ENCODE data around the gene DRD4.

Gene DRD4

GRCh38 chr11:623349-623869 lies 13.7 kb upstream of the DRD4 start:
- no peak for DNase-seq

- DNase-seq = no peak
Measured at GRCh38 chr11:623999-624704, 12.9 kb upstream of the DRD4 start.

DNA sequence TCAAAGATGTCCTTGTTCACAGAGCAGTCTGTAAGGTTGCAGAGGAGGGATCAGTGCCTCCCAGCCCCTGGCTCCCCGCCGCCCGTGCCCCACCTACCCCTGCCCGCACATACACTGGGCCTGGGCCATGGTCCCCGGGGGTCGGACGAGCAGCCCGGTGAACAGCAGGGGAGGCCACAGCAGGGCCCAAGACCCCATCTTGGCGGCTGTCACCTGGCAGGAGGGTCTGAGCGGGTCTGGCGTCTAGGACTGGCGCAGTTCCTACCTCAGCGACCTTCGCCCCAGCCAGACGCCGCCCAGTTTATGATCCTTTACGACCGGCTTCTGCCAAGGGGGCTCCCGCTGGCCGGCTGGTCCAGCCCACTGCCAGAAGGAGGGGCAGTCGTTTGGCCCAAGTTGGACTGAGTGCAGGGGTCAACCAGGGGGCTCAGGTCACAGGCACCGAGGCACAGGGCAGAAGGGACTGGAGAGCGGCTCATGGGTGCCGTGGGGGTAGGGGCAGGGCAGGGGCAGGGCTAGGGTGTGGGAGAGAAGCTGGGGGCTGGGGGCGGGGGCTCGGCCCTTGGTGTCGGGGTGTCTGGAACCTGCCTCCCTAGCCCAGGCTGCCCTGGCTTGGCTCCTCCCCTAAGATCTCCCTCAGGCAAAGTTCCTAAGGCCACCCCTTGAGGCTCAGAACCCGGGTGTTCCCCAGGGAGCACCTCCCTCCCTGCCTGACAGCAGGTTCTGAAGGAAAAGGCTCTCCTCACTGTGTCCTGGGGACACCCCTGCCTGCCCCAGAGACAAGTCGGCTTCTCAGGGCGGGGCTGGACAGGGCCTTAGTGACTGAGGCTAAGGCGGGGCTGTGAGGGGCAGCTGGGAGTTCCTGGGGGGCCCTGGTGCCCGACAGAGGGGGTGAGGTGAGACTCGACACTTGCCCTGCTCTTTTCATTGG lies 12.1 kb upstream of the DRD4 start, which contains the start of gene CDHR5:
TSS of gene CDHR5 (minus strand) at position 251 of the 931 bp plus-strand sequence. CDS start at position 198, 53 bp downstream.
- no peak for DNase-seq

DNA sequence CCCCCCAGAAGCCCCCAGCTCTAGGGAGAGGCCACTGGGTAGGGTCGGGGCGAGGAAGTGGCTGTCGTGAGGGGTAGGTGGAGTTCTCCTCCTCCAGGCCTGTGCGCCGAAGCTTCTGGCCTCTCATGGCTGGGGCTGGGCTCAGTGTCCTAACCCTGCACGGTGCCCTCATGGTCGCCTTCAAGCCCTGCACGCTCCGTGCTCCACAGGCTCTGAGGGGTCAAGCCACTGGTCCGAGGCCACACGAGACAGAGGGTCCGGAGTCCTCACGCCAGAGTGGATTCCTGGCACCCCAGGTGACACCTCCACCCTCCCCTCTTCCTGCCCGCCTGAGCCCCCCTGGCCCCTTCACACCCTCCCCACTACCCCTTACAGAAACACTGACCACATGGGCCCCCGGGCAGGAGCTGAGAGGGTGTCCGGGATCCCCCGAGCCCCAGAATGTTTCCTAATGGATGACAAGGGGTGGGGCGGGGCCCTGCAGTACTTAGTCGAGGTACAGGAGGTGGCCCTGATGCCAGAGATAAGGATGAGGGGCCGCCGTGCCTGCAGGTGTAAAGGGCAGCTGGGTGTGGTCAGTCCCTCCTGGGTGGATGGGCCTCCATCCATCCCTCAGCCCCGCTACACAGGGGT lies 11.3 kb upstream of the DRD4 start:
- no peak for DNase-seq

DNA sequence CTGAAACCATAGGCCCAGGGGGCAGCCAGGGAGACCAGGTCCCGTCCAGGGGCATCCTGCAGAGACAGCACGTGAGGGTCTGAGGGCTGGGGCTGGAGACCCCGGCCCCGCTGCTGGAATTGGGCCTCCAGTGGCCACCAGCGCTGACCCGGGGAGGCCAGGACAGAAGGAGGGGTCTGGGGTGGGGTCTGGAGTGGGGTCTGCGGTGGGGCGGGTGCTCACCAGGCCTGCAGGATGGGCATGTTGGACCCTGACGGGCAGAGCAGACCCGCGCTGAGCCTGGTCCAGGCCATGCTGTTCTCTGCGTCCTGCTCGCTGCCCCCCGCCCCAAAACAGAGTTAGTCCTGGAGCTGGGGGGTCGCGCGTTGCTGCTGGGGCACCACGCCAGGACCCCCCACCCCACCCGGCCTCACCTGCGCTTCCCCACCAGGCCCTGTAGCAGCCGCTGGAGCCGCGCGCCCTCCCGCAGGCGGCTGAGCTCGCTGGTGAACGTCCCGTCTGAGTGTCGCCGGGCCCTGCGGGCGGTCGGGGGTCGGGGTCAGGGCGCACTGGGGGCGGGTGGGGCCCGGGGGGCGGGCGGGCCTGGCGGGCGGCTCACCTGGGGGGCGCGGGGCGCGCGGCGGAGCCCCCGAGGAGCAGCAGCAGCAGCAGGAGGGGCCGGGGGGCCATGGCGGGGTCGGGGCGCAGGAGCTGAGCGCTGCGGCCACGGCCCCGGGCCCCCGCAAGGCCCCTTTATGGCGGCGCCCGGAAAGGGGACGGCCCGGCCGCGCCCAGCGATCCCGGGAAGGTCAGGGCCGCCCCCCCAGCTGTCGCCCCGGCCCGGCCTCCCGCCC lies 10.4 kb upstream of the DRD4 start, which contains the start of gene SCT:
TSS of gene SCT (minus strand) at position 707 of the 833 bp plus-strand sequence. CDS start at position 669, 38 bp downstream.
- no peak for DNase-seq

DNA sequence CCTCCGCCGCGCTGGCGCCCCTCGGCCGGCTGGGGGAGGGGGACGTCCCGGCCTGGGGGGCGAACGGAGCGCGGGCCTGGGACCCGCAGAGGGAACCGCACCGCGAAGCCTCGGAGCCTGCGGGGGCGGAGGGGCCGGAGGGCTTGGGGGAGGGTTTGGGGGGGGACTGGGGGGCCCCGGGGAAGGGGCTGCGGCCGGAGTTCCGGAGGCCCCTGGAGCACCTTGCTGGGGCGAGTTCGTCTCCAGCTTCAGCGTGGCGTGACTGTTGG lies 9.8 kb upstream of the DRD4 start:
- DNase-seq = no peak

- DNase-seq = no peak
Measured at GRCh38 chr11:628056-628455, 9.0 kb upstream of the DRD4 start.

GRCh38 chr11:629237-629583 lies 7.9 kb upstream of the DRD4 start:
- no peak for DNase-seq

DNA sequence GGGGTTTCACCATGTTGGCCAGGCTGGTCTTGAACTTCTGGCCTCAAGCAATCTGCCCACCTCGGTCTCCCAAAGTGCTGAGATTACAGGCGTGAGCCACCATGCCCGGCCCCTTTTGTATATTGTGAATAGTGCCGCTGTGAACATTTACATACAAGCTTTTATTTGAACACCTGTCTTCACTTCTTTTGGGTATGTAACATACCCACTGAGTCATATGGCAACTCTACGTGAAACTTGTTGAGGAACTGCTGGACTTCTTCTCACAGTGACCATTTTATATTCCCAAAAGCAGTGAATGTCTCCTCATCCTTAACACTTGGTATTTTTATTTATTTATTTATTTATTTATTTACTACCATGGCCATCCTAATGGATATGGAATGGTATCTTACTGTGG lies 6.2 kb upstream of the DRD4 start:
- no peak for DNase-seq

DNA sequence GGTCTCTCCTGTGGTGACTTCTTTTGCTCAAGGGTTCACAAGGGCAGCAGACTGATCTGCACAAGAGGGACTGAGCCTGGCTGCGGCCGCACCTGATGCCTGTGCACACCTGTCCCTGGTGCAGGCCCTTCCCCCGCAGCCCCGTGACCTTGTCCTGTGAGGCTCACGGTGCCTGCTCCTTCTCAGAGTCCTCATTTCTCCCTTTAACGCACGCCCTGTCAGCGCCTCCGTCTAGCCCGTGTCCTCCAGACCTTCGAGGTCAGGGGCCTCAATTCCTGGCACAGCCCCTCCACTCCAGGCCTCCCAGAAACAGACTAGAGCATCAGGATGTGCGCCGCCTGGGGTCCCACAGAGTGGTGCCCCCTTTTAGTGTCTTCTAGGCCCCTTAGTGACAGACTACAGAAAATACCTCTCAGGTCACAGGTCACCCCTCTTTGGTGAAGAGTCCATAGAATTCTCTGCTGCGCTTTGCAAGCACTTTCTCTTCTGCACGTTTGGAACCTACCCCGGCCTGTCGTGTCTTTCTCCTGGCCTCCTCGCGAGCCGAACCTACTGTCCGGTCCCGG lies 1.0 kb upstream of the DRD4 start:
- no peak for DNase-seq

GRCh38 chr11:637333-637592 lies 194 bp downstream of the DRD4 start:
- DNase-seq = no peak

DNA sequence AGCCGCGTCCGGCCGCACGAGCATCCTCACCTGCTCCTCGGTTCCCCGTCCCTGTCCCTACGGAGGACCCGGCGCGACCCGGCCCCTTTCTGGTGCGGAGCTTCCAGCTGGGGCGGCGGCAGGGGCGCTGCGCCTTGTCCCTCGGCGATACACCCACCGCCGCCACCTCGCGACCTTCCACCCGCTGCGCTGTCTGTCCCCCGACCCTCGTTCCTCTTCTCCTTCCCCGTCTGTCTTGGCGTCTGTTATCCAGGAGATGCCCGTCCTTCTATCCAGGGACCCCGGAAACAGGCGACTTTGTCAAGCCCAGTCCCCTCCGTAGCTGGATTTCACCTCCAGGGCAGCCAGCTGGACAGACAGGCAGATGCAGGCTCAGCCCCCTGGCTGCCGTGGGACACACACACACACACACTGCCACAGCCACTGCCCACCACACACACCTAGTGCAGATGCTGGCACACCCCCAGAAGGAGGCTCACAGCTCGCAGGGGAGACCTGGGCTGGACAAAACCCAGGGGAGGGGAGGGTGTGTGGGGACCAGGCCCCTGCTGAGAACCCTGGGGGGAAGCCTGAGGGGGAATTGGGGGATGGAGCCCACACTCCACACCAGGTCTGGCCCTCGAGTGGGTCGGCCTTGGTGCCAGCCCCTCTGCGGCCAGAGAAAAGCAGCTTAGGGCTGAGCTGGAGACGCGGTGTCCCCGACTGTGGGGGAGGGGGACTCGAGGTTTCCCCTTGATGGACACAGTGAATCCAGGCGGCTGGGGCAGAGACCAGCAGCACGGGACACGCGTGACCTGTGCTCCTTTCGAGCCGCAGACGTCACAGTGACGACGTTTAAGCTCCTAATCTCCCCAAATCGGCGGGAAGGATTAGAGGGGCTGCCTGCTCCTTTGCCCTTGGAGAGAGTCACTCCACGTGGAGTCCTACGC lies 788 bp downstream of the DRD4 start:
- DNase-seq = no peak

DNA sequence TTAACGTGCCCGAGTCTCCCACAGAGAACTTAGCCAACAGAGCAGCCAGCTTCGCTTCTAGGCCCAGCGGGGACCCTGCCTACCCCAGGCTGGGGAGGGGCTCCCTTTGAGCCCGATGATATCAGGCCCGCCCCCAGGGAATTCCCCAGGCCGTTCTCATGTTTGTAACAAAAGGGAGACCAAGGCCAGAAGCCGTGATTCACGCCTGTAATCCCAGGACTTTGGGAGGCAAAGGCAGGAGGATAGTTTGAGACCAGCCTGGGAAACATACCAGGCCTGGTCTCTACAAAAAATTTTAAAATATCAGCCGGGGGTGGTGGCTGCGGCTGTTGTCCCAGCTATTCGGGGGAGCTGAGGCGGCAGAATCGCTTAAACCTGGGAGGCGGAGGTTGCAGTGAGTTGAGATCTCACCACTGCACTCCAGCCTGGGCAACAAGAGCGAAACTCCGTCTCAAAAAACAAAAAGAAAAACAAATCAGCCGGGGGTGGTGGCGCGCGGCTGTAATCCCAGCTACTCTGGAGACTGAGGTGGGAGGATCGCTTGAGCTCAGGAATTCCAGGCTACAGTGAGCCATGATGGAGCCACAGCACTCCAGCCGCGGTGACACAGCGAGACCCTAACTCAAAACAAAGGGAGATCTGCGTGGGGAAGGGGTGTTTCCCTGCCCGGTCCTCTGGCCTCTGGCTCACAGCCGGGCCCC lies 1.7 kb downstream of the DRD4 start:
- no peak for DNase-seq

- DNase-seq = no peak
Measured at GRCh38 chr11:639332-639955, 2.4 kb downstream of the DRD4 start.

DNA sequence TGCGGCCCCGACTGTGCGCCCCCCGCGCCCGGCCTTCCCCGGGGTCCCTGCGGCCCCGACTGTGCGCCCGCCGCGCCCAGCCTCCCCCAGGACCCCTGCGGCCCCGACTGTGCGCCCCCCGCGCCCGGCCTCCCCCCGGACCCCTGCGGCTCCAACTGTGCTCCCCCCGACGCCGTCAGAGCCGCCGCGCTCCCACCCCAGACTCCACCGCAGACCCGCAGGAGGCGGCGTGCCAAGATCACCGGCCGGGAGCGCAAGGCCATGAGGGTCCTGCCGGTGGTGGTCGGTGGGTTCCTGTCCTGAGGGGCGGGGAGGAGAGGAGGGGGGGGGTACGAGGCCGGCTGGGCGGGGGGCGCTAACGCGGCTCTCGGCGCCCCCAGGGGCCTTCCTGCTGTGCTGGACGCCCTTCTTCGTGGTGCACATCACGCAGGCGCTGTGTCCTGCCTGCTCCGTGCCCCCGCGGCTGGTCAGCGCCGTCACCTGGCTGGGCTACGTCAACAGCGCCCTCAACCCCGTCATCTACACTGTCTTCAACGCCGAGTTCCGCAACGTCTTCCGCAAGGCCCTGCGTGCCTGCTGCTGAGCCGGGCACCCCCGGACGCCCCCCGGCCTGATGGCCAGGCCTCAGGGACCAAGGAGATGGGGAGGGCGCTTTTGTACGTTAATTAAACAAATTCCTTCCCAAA lies 3.1 kb downstream of the DRD4 start:
- DNase-seq = no peak

DNA sequence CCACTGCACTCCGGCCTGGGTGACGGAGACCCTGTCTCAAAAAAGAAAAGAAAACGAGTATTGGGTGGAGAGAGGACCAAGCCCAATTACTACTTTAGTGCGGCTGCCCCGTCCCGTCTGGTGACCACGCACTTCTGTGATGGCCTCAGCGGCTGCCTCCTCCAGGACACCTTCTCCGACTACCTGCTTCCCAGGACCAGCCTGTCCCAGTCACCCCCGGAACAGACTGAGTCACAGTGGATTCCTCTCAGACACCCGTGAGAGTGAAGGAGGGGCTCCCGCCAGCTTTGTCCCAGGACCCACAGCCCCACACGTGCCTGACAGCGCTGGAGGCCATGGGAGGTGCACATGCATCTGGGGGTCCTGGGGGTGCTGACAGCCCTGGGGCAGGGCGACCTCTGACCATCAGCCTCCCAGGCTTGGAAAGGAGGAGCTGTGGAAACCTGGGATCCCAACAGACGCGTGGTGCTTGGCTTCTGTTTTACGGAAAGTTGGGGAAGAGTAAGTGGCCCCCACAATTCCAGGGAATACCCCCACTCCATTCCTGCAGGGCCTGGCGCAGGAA lies 4.8 kb downstream of the DRD4 start:
- DNase-seq = no peak

DNA sequence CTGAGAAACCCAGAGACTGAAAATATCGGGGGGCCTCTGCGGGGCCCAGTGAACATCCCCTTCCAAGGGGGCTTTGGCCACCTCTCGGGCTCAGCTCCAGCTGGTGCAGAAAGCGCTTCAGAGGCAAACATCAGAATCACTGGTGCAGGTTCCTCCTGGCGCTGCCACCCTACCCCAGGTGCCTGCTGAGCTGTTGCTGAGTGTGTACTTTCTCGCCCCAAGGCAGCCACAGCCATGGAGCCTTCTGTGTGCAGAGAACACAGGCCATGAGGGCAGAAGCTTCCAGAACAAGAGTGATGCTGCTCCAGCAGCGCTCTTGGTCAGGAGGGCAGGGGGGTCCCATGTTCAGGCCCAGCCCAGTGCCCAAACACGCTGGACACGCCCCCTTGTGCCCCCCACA lies 6.3 kb downstream of the DRD4 start:
- no peak for DNase-seq

DNA sequence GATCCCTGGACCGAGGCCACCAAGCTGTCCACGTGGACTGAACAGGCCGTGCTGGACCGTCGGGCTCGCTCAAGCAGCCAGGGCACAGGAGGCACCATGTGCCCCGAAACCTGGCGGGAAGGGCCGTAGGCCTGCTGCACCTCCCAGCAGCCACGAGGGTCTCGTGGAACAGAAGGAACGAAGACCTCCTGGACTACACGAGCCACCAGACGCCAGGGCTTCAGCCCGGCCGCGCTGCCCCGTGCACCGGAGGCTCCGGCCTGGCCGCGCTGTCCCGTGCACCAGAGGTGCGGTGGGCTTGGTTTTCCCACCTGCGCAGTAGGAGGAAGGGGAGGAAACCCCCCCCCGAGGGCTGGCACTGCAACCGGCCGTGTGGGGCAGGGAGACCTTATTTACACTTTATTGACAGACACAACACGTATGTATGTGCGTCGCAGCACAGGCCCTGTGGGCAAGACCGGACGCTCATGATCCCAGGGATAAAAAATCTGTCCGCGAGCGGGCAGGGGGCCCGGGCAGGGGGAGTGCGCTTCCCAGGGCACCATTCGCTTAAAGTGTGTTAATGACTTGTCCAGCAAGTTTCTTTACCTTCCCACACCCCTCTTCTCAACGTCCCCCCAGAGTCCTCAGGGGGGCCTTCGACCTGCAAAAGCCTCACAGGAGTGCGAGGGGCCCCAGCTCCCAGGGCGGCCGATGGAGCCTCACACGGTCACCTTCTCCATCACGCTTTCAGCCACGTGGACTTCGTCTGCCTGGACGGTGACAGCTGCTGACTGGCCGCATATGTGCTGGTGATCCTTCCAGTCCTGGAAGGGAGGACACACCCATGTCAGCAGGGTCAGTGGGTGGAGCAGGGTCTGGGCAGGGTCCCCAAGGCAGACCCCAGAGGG lies 7.0 kb downstream of the DRD4 start:
- DNase-seq = no peak

All from SIG-M5 (cell line).